GM13976 (cell line): ENCODE data around the gene PPP4R4.

Experiments
- DNase-seq: peaks from one replicate; pipeline ENCODE4 v3.0.0; 2012; ENCODE audit warnings: low spot score
- in situ Hi-C: fragments of 300-500 bp; cut with MboI; formaldehyde crosslinking; loops from one replicate; pipeline ENCODE4 v1.12.0; 2022; ENCODE audit warnings: low sequenced_read_pairs, mixed read lengths, inconsistent platforms; ENCODE audit not compliant: unreplicated experiment
- TF ChIP-seq, protein P1 (sequence below): IDR thresholded peaks from 2 replicates; pipeline ENCODE4 v1.5.1; 2012; ENCODE audit warnings: borderline replicate concordance, mild to moderate bottlenecking; ENCODE audit not compliant: insufficient read depth; ENCODE audit errors: extremely low read depth, missing control alignments, control extremely low read depth

The PPP4R4 gene

DNA sequence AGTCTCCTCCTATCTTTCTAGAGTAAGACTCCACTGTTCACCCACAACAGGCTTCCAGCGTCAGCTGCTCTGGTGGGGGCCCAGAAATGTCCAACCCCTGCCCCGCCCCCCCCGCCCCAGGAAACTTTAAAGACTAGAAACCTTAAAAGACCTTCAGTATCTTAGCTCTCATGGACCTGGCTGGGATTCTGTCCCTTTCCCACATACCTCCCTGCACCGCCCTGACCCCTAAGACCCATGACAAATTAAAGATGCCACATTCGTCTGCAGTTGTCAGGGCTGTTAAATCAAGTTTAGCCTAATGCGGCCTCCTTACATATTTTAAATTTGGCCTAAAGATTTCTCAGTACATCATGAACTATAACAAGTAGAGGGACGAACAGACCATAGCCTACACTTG is 129.0 kb downstream of the PPP4R4 start:
- in situ Hi-C loops: no loop called here
- TF ChIP-seq, protein P1, sequence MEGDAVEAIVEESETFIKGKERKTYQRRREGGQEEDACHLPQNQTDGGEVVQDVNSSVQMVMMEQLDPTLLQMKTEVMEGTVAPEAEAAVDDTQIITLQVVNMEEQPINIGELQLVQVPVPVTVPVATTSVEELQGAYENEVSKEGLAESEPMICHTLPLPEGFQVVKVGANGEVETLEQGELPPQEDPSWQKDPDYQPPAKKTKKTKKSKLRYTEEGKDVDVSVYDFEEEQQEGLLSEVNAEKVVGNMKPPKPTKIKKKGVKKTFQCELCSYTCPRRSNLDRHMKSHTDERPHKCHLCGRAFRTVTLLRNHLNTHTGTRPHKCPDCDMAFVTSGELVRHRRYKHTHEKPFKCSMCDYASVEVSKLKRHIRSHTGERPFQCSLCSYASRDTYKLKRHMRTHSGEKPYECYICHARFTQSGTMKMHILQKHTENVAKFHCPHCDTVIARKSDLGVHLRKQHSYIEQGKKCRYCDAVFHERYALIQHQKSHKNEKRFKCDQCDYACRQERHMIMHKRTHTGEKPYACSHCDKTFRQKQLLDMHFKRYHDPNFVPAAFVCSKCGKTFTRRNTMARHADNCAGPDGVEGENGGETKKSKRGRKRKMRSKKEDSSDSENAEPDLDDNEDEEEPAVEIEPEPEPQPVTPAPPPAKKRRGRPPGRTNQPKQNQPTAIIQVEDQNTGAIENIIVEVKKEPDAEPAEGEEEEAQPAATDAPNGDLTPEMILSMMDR: no peak
- DNase-seq: no peak

DNA sequence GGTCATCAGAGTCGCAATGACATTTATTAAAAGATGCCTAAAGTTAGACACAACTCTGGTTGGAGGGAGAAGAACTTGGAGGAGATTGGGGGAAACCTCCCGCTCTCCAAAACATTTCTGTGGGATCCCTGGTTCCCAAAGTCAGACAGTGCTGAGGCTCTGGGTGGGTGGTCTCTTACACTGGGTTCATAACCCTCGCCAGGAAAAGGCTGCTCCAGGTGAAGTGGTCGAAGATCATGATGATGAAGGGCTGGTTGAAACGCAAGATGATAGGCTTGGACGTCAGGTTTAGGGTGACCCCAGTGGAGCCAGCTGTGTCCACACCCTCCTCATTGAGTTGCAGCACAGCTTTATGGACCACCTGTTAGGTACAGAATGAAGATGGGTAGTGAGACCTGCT is 130.1 kb downstream of the PPP4R4 start:
- no peak for DNase-seq
- TF ChIP-seq, protein P1: no peak
- in situ Hi-C loops: no loop called here

DNA sequence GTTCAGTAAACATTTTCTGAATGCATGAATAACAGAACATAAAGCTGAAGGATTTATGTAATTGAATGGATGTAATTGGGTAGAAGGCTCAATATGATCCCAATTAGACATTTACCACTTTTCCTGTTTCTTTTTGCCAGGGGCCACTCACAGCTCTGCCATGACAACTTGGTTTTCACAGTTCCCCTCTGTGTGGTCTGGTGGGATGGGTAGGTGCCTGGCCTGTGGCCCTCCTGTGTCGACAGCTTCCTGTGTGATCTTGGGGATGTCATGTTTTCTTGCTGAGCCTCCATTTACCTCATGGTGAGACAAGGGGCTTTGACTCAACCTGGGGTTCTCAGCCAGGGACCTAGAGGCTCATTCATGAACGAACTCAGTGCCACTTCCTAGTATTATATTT is 131.5 kb downstream of the PPP4R4 start:
- TF ChIP-seq, protein P1: no peak
- no peak for DNase-seq
- in situ Hi-C loops: no loop called here

DNA sequence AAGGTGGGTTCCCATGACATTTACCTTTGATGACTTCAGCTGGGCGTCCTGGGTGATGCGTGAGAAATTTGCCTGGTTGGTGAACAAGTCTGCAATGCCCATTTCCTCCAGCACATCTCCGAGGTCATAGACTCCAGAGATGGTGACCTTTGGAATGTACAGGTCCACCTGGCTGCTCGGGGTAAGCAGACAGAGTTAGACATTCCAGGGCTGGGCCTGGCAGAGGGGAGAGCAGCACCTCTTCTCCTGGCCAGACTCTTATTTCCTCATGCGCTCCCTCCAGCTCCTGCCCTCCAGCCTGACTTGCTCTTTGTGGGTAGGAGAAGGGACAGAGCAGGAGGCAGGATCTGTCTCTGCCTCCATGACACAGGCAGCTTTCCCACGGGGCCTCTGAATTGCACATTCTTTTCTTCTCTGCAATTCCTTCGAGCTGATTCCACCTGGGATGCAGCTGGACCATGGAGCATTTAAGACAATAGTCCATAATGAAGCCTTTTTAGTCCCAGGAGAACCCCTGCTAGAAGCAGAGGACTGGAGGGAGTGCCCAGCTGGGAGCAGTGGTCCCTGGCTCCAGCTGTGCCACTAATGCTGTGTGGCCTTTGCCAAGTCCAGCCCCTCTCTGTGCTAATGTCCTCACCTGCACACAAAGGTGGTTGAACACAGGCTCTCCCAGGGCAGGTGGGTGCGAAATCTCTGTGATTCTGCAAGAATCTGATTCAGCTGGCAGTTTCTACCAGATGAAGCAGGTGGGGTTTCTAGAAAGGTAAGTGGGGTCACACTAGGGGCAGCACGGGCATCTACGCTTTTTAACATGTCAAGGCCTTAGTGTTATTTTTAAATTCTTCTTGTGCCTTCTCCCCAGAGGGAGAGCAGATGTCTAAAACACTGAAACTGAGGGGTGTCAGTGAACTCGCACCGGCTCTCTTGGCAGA is 132.2 kb downstream of the PPP4R4 start:
- DNase-seq: no peak
- TF ChIP-seq, protein P1: no peak
- in situ Hi-C loops: no loop called here

GRCh38 chr14:94307410-94307992 is 133.4 kb downstream of the PPP4R4 start:
- DNase-seq: no peak
- TF ChIP-seq, protein P1: no peak
- in situ Hi-C loops: no loop called here

- in situ Hi-C loops: no loop called here
- DNase-seq: no peak
These were observed 135.6 kb downstream of the PPP4R4 start for GRCh38 chr14:94309721-94310120.

More at GRCh38 chr14:94309721-94310120, 135.6 kb downstream of the PPP4R4 start:
- TF ChIP-seq, protein P1: no peak
